B cell (primary cell): Measurements from ENCODE around the gene MEAF6. TPM values are rescaled to one million over a fixed set of nuclear protein-coding genes. Genes with fewer than 3 reads are reported as not detected.

ENCODE experiments used
- ATAC-seq: fragments of 200-7000 bp; cut with Tn5 transposase; one replicate; pipeline ENCODE4 v1.10.0; 2021; ENCODE audit warnings: low read depth, mild to moderate bottlenecking, moderate number of reproducible peaks, moderate library complexity
- CTCF ChIA-PET: fragments of 350-600 bp; sonication (Branson Sonifier 250); formaldehyde crosslinking; loops from one replicate; lab custom pipeline; 2021; ENCODE audit warnings: antibody characterized with exemption, inconsistent platforms; lab: Charles Lee
- POLR2A ChIA-PET: fragments of 350-600 bp; sonication (Branson Sonifier 250); formaldehyde crosslinking; loops from one replicate; lab custom pipeline; 2021; ENCODE audit warnings: antibody characterized with exemption; lab: Charles Lee
- DNase-seq: peaks from one replicate; pipeline ENCODE4 v3.0.0; 2013
- H2AFZ ChIP-seq: 2 replicates; pipeline ENCODE4 v1.6.1; 2012; ENCODE audit warnings: mild to moderate bottlenecking, low read depth, low read length; ENCODE audit not compliant: insufficient read depth, poor library complexity, severe bottlenecking
- H3K27ac ChIP-seq, 2 donors: 1 replicate in 1 of 2; 2 replicates in 1 of 2; pipeline ENCODE4 v1.5.1; 2012 to 2013; ENCODE audit warnings: low read length in 2 of 2, mild to moderate bottlenecking in 2 of 2, moderate library complexity in 1 of 2
- H3K27me3 ChIP-seq, 4 experiments: fragments of 200-600 bp in 1 of 4; sonication (generic) in 1 of 4; replicated peaks in 1 of 4; 1 replicate in 2 of 4; 2 replicates in 2 of 4; pipeline versions ENCODE4 v1.6.1 to v1.7.0; 2013 to 2016; ENCODE audit warnings: low read length in 3 of 4, mild to moderate bottlenecking in 2 of 4, mixed read lengths in 1 of 4, moderate library complexity in 1 of 4; ENCODE audit not compliant: insufficient read depth in 4 of 4, control insufficient read depth in 3 of 4; ENCODE audit errors: control extremely low read depth in 1 of 4
- H3K36me3 ChIP-seq, 2 experiments: replicated peaks in 1 of 2; 1 replicate in 1 of 2; 2 replicates in 1 of 2; pipeline versions ENCODE4 v1.6.1 to v1.7.1; 2013; ENCODE audit warnings: low read length in 1 of 2; ENCODE audit not compliant: insufficient read depth in 2 of 2, control insufficient read depth in 1 of 2; ENCODE audit errors: control extremely low read depth in 1 of 2, extremely low read depth in 1 of 2
- H3K4me1 ChIP-seq, 2 donors: fragments of 200-600 bp in 1 of 2; sonication (generic) in 1 of 2; 1 replicate in 1 of 2; 2 replicates in 1 of 2; pipeline versions ENCODE4 v1.5.1 to v1.6.1; 2013 to 2017; ENCODE audit warnings: low read length in 2 of 2; ENCODE audit not compliant: control insufficient read depth in 2 of 2, insufficient read depth in 2 of 2
- H3K4me2 ChIP-seq: replicated peaks from 2 replicates; pipeline ENCODE3; 2012; ENCODE audit warnings: mild to moderate bottlenecking, low read depth, low read length; ENCODE audit not compliant: poor library complexity, severe bottlenecking
- H3K4me3 ChIP-seq, 5 experiments: fragments of 200-600 bp in 1 of 5; sonication (generic) in 1 of 5; 1 replicate in 3 of 5; 2 replicates in 2 of 5; pipeline versions ENCODE4 v1.5.1 to v1.7.0; 2011 to 2016; ENCODE audit warnings: low read length in 4 of 5, mild to moderate bottlenecking in 4 of 5, low read depth in 2 of 5, control low read depth in 1 of 5, moderate library complexity in 1 of 5; ENCODE audit not compliant: insufficient read depth in 1 of 5; ENCODE audit errors: control extremely low read depth in 1 of 5, extremely low read depth in 1 of 5
- H3K79me2 ChIP-seq: fragments of 200-600 bp; sonication (generic); one replicate; pipeline ENCODE4 v1.6.0; 2016; ENCODE audit warnings: low read length; ENCODE audit not compliant: control insufficient read depth, insufficient read depth
- H3K9ac ChIP-seq: fragments of 200-600 bp; sonication (generic); 2 replicates; pipeline ENCODE4 v1.6.1; 2017; ENCODE audit warnings: mild to moderate bottlenecking, low read length, moderate library complexity
- H3K9me3 ChIP-seq, 3 donors: one replicate each; pipeline versions ENCODE4 v1.6.1 to v1.7.1; 2013; ENCODE audit warnings: low read length in 2 of 3; ENCODE audit not compliant: control insufficient read depth in 2 of 3, insufficient read depth in 1 of 3; ENCODE audit errors: control extremely low read depth in 1 of 3
- H4K20me1 ChIP-seq: 2 replicates; pipeline ENCODE4 v1.6.0; 2012; ENCODE audit warnings: mild to moderate bottlenecking, low read length; ENCODE audit not compliant: insufficient read depth, control insufficient read depth, poor library complexity, severe bottlenecking
- H3K27ac Mint-ChIP-seq: one replicate; pipeline ENCODE4 v1.8.0; 2021; ENCODE audit warnings: mixed read lengths
- H3K27me3 Mint-ChIP-seq: one replicate; pipeline ENCODE4 v1.8.0; 2021; ENCODE audit warnings: mixed read lengths
- H3K4me1 Mint-ChIP-seq: one replicate; pipeline ENCODE4 v1.8.0; 2021; ENCODE audit warnings: mixed read lengths
- H3K4me3 Mint-ChIP-seq: one replicate; pipeline ENCODE4 v1.8.0; 2021; ENCODE audit warnings: mixed read lengths
- H3K9me3 Mint-ChIP-seq: one replicate; pipeline ENCODE4 v1.8.0; 2022; ENCODE audit warnings: mixed read lengths; ENCODE audit not compliant: insufficient read depth
- CTCF ChIP-seq: fragments of 200-600 bp; IDR thresholded peaks from one replicate; pipeline ENCODE4 v1.8.0; 2022; ENCODE audit warnings: antibody characterized with exemption, mild to moderate bottlenecking
- EZH2 ChIP-seq: IDR thresholded peaks from 2 replicates; pipeline ENCODE4 v1.6.1; 2012; ENCODE audit warnings: borderline replicate concordance, low read depth, mild to moderate bottlenecking, moderate library complexity, low read length; ENCODE audit not compliant: insufficient read depth, poor library complexity, severe bottlenecking
- WGBS: methylation state at CpG from one replicate; pipeline ENCODE4 v1.1.5; 2013; ENCODE audit warnings: missing lambda C conversion rate; ENCODE audit not compliant: insufficient coverage; 5-methylcytosine and 5-hydroxymethylcytosine counted together
- intact Hi-C: fragments of 100-400 bp; cut with micrococcal nuclease; formaldehyde crosslinking; loops from one replicate; pipeline ENCODE4 v1.10.0; 2022
- polyA plus RNA-seq: library from polyadenylated mRNA; depleted of rRNA; stranded (reverse); fragments of >200 nt; gene quantifications from 2 replicates; pipeline ENCODE4 v1.2.3, GENCODE V29; 2012
- total RNA-seq, 2 donors: library from RNA; stranded (reverse); fragments of 120-200 nt in 1 of 2; gene quantifications; 1 replicate in 1 of 2; 2 replicates in 1 of 2; pipeline versions ENCODE4 v1.2.3 to v1.2.4, GENCODE V29; 2013 to 2022

The MEAF6 gene
- total and polyA plus RNA-seq, 2 donors (not counting 1 experiment from before 2014, with no cell fraction given), result 52.5 to 84.2 TPM

GRCh38 chr1:37472281-37472680, 42.3 kb downstream of the MEAF6 start:
- no peaks in the 10 kb centered on the region for H3K9me3 Mint-ChIP-seq
- DNase-seq (no peak), ATAC-seq (no peak)
- H3K36me3 ChIP-seq, result peaks cover 0 to 19% of the 10 kb centered on the region in 2 experiments
- ChIA-PET POLR2A (no interaction called here), CTCF (interaction anchor here (0.6 to 22.3 kb wide), 4 partner anchors 16 to 53 kb away, joined by 5 to 690 read pairs (median 104); no protein-coding TSS in a partner anchor)
- H3K9ac ChIP-seq, result no peak overlapping the region
- H3K9me3 ChIP-seq, result no peaks in the 10 kb centered on the region
- H3K4me1 Mint-ChIP-seq, result peaks cover 33% of the 10 kb centered on the region
- H3K27ac Mint-ChIP-seq, result no peak overlapping the region
- H3K27me3 ChIP-seq, result peaks cover 0 to 6% (median 0%) of the 10 kb centered on the region in 4 experiments
- intact Hi-C loops, result loop anchor here (10.0 kb wide), 1 partner anchor 1003 kb away; no protein-coding TSS in a partner anchor
- peaks cover 7 to 32% of the 10 kb centered on the region in 2 donors for H3K4me1 ChIP-seq
- WGBS, result 78% methylated on average over 6 of the region's 7 CpGs
- peaks cover 29% of the 10 kb centered on the region for H3K79me2 ChIP-seq
- no peak overlapping the region for H3K4me2 ChIP-seq
- no peak for TF ChIP-seq EZH2
- TF ChIP-seq CTCF, result no peak
- no peak overlapping the region for H2AFZ ChIP-seq
- peak overlapping the region; percentile 56 for H3K4me3 Mint-ChIP-seq
- H3K4me3 ChIP-seq, result no peak overlapping the region
- peaks cover 23% of the 10 kb centered on the region for H4K20me1 ChIP-seq
- H3K27ac ChIP-seq, result no peak overlapping the region
- peaks cover 7% of the 10 kb centered on the region for H3K27me3 Mint-ChIP-seq
